Activated CD8-positive, alpha-beta memory T cell treated with anti-CD3 and anti-CD28 coated beads for 24 hours (primary cell): ENCODE data around the gene SERGEF.

Experiments
- DNase-seq: peaks from one replicate; pipeline ENCODE4 v3.0.0-alpha.2; 2020

SERGEF gene

GRCh38 chr11:17745023-17745772 is 267.6 kb downstream of the SERGEF start:
- no peak for DNase-seq

GRCh38 chr11:17744151-17744940 is 268.5 kb downstream of the SERGEF start:
- DNase-seq, result no peak

GRCh38 chr11:17743808-17744119 is 269.1 kb downstream of the SERGEF start:
- DNase-seq, result no peak

GRCh38 chr11:17743026-17743807 is 269.6 kb downstream of the SERGEF start:
- DNase-seq, result no peak

GRCh38 chr11:17742019-17742418 is 270.8 kb downstream of the SERGEF start:
- DNase-seq, result no peak

- no peak for DNase-seq
These were observed 271.4 kb downstream of the SERGEF start for GRCh38 chr11:17741487-17741886.

- DNase-seq, result no peak
These were observed 272.1 kb downstream of the SERGEF start for GRCh38 chr11:17740649-17741235.

- no peak for DNase-seq
These were observed 272.9 kb downstream of the SERGEF start for GRCh38 chr11:17739945-17740338.

- no peak for DNase-seq
These were observed 274.5 kb downstream of the SERGEF start for GRCh38 chr11:17738151-17738973.
